ENCODE measurements around the gene ZNF580. TPM values are rescaled to one million over a fixed set of nuclear protein-coding genes. Genes with fewer than 3 reads are reported as not detected.

The ZNF580 gene
- total and polyA plus RNA-seq, 2 of the 13 experiments (the other 11 are each of a cell fraction or from before 2014, with no cell fraction given) = 4.4 to 6.0 TPM

DNA sequence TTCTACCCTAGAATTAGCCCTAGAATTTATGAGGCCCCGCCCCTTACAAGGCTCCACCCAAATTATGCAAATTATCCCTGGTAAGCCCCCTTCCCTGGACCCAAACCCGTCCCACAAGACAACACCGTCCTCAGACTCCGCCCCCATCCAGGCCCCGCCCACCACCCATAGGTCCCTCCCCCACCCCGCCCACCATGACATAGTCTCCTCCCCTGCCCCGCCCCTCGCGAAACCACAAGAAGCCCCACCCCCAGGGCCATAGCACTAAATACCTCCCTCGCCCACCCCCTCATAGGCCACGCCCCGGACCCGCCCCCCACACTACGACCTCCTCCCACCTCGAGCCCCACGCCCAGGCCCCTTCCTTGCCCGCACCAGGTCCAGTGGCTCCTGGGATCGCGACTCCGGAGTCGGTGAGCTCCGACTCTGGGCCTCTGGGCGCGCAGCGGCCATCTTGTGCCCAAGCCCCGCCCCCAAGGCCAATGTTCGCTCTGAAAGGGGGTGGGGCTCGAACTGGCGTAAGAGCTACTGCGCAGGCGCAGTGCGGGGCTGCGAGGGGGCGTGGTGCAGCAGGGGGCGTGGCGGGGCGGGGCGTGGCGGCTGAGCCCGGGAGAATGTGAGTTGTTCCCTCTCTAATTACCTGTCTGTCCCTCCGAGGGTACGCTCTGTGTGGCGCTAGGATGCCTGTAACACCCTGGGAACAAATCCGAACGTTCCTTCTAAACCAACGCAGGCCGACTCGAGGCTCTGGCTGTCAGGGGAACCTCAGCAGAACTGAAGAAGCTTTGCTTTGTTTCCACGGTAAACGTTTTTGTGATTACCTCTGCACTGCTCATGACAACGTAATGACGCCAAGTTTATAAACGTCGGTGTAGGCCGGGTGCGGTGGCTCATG is 16.4 kb upstream of the ZNF580 start, which contains the start of gene ZNF784 (continued):
- TF ChIP-seq, protein P1, sequence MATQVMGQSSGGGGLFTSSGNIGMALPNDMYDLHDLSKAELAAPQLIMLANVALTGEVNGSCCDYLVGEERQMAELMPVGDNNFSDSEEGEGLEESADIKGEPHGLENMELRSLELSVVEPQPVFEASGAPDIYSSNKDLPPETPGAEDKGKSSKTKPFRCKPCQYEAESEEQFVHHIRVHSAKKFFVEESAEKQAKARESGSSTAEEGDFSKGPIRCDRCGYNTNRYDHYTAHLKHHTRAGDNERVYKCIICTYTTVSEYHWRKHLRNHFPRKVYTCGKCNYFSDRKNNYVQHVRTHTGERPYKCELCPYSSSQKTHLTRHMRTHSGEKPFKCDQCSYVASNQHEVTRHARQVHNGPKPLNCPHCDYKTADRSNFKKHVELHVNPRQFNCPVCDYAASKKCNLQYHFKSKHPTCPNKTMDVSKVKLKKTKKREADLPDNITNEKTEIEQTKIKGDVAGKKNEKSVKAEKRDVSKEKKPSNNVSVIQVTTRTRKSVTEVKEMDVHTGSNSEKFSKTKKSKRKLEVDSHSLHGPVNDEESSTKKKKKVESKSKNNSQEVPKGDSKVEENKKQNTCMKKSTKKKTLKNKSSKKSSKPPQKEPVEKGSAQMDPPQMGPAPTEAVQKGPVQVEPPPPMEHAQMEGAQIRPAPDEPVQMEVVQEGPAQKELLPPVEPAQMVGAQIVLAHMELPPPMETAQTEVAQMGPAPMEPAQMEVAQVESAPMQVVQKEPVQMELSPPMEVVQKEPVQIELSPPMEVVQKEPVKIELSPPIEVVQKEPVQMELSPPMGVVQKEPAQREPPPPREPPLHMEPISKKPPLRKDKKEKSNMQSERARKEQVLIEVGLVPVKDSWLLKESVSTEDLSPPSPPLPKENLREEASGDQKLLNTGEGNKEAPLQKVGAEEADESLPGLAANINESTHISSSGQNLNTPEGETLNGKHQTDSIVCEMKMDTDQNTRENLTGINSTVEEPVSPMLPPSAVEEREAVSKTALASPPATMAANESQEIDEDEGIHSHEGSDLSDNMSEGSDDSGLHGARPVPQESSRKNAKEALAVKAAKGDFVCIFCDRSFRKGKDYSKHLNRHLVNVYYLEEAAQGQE (IDR thresholded peaks at IDR 0.05; ENCODE audit: borderline replicate concordance in 1 of 2, low read depth in 1 of 2, low read length in 2 of 2) = peak in 1 of 2 experiments; percentile 57; a peak in 2 of 4 replicates
- no peak for TF ChIP-seq DNMT1 (CRISPR knock-in tag; IDR thresholded peaks at IDR 0.05)
- no peak for TF ChIP-seq SMAD3 (CRISPR knock-in tag; IDR thresholded peaks at IDR 0.05)
- TF ChIP-seq, protein P2, sequence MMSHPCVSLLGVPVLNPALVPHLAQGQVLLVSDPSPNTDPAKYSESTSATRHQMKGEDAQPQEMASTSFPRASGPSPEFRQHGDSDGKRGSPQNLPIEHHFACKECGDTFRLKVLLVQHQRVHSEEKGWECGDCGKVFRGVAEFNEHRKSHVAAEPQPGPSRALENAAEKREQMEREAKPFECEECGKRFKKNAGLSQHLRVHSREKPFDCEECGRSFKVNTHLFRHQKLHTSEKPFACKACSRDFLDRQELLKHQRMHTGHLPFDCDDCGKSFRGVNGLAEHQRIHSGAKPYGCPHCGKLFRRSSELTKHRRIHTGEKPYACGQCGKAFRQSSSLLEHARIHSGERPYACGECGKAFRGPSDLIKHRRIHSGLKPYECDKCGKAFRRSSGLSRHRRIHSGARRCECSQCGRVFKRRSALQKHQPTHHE (CRISPR knock-in tag; IDR thresholded peaks at IDR 0.05; ENCODE audit: borderline replicate concordance) = no peak
- TF ChIP-seq, protein P3, sequence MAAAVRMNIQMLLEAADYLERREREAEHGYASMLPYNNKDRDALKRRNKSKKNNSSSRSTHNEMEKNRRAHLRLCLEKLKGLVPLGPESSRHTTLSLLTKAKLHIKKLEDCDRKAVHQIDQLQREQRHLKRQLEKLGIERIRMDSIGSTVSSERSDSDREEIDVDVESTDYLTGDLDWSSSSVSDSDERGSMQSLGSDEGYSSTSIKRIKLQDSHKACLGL (CRISPR knock-in tag; IDR thresholded peaks at IDR 0.05) = no peak
- peak; percentile 93 for TF ChIP-seq RBFOX2 (IDR thresholded peaks at IDR 0.05; ENCODE audit: low read depth, low read length)
- TF ChIP-seq ZNF382 (CRISPR knock-in tag; IDR thresholded peaks at IDR 0.05; ENCODE audit: borderline replicate concordance) = no peak
- no peak for TF ChIP-seq FIP1L1 (IDR thresholded peaks at IDR 0.05; ENCODE audit: borderline replicate concordance, insufficient read depth, low read depth, low read length)
- TF ChIP-seq ZNF121 (CRISPR knock-in tag; IDR thresholded peaks at IDR 0.05) = no peak
- TF ChIP-seq, protein P4, sequence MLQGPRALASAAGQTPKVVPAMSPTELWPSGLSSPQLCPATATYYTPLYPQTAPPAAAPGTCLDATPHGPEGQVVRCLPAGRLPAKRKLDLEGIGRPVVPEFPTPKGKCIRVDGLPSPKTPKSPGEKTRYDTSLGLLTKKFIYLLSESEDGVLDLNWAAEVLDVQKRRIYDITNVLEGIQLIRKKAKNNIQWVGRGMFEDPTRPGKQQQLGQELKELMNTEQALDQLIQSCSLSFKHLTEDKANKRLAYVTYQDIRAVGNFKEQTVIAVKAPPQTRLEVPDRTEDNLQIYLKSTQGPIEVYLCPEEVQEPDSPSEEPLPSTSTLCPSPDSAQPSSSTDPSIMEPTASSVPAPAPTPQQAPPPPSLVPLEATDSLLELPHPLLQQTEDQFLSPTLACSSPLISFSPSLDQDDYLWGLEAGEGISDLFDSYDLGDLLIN (CRISPR knock-in tag; IDR thresholded peaks at IDR 0.05; ENCODE audit: borderline replicate concordance) = no peak
- peak; percentile 20; the same call in 1 of the 2 replicates for TF ChIP-seq ZNF768 (CRISPR knock-in tag; IDR thresholded peaks at IDR 0.05)
- TF ChIP-seq, protein P5, sequence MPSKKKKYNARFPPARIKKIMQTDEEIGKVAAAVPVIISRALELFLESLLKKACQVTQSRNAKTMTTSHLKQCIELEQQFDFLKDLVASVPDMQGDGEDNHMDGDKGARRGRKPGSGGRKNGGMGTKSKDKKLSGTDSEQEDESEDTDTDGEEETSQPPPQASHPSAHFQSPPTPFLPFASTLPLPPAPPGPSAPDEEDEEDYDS (CRISPR knock-in tag; IDR thresholded peaks at IDR 0.05) = peak; percentile 77; the same call in 1 of the 2 replicates
- TF ChIP-seq GABPA (IDR thresholded peaks at IDR 0.05; ENCODE audit: low read depth, low read length) = no peak
- no peak for TF ChIP-seq GABPA (CRISPR knock-in tag; IDR thresholded peaks at IDR 0.05; ENCODE audit: low read depth)
- no peak for TF ChIP-seq ZNF670 (CRISPR knock-in tag; IDR thresholded peaks at IDR 0.05; ENCODE audit: borderline replicate concordance)
- TF ChIP-seq TOPORS (CRISPR knock-in tag; IDR thresholded peaks at IDR 0.05) = no peak
- no peak for TF ChIP-seq IRX3 (CRISPR knock-in tag; IDR thresholded peaks at IDR 0.05; ENCODE audit: borderline replicate concordance, low read depth)
- TF ChIP-seq, protein P6, sequence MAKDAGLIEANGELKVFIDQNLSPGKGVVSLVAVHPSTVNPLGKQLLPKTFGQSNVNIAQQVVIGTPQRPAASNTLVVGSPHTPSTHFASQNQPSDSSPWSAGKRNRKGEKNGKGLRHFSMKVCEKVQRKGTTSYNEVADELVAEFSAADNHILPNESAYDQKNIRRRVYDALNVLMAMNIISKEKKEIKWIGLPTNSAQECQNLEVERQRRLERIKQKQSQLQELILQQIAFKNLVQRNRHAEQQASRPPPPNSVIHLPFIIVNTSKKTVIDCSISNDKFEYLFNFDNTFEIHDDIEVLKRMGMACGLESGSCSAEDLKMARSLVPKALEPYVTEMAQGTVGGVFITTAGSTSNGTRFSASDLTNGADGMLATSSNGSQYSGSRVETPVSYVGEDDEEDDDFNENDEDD (CRISPR knock-in tag; IDR thresholded peaks at IDR 0.05; ENCODE audit: borderline replicate concordance) = no peak
- no peak for TF ChIP-seq ZNF460 (CRISPR knock-in tag; IDR thresholded peaks at IDR 0.05; ENCODE audit: borderline replicate concordance)
